Peyer's patch (tissue), 4 donors: ENCODE results near the gene TTC21A.

Experiments used
- CTCF ChIP-seq, 6 experiments: fragments of 450-650 bp in 4 of 6; fragments of 200-600 bp in 2 of 6; sonication (generic) in 1 of 6; IDR thresholded peaks; one replicate each; pipeline ENCODE4 v1.5.1; 2017 to 2019; ENCODE audit warnings: antibody characterized with exemption in 6 of 6, mild to moderate bottlenecking in 3 of 6, moderate library complexity in 1 of 6
- POLR2A ChIP-seq, 2 donors: fragments of 450-650 bp; IDR thresholded peaks; one replicate each; pipeline ENCODE4 v1.5.1; 2017; ENCODE audit warnings: antibody characterized with exemption in 2 of 2, mild to moderate bottlenecking in 2 of 2, moderate library complexity in 2 of 2

DNA sequence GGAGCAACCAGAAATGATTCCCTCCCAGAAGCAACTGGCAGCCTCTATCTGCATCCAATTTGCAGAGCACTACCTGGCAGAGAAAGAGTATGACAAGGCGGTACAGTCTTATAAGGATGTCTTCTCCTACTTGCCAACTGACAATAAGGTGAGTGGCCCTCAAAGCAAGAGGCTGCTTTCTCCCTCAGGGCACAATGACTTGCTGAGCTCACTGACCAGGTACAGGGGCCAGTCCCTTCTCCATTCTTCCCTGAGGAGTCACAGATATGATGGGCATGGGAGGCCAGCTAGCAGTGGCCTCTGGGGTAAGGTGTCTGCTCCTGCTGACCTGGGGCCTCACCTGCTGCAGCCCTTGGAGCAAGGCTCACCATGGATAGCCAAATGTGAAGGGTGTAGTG lies 25.6 kb downstream of the TTC21A start:
- TF ChIP-seq CTCF (IDR thresholded peaks at IDR 0.05) = no peak
- no peak for TF ChIP-seq POLR2A (IDR thresholded peaks at IDR 0.05)
